ENCODE data around the gene NSUN3.

DNA sequence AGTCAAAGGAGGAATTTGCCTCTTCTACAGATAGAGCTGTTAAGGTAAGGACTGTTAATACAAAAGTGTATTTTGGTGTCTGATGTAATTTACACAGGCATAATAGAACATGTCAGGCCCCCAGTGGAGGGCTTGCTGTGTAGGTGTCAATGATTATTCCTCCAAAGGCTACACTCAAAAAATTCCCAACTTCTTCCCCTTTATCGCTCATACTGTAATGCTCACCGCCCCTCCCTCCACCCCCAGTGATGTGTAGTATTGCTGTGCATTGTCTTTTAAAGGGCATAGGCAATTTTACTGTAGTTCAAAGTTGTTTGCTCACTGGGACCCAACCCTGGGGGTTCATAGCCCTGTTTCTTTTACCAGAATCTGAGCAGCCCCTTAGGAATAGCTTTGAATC, 32.2 kb downstream of the NSUN3 start:
- TF ChIP-seq EZH2 (IDR thresholded peaks at IDR 0.05; ENCODE audit: borderline replicate concordance, low read depth, low read length, severe bottlenecking) (no peak), CTCF (IDR thresholded peaks at IDR 0.05; ENCODE audit: borderline replicate concordance, extremely low read depth, low read length, poor library complexity, severe bottlenecking) (no peak)

Measured in DND-41 (cell line).